Keratinocyte (primary cell): ENCODE data around the gene FBXO45. TPM values are rescaled to one million over a fixed set of nuclear protein-coding genes. Genes with fewer than 3 reads are reported as not detected.
"Not testable (repeated sequence)": the region's sequence is repeated elsewhere in the genome, so short reads cannot be mapped to it uniquely, and the experiment has no call there.

Source experiments
- DNase-seq: peaks from one replicate; pipeline ENCODE4 v3.0.0-alpha.2; 2011; ENCODE audit warnings: low read depth, missing footprints, low spot score
- FAIRE-seq: peaks from 2 replicates; lab custom pipeline; 2011; peaks lifted over from hg19 to GRCh38; lab: Jason Lieb, UNC
- H2AFZ ChIP-seq: 2 replicates; pipeline ENCODE4 v1.6.0; 2012; ENCODE audit warnings: low read length, control low read depth, inconsistent platforms; ENCODE audit not compliant: control insufficient read depth
- H3K27ac ChIP-seq: 2 replicates; pipeline ENCODE4 v1.5.1; 2011; ENCODE audit warnings: low read length; ENCODE audit not compliant: control insufficient read depth, insufficient read depth
- H3K27me3 ChIP-seq: 3 replicates; pipeline ENCODE4 v1.6.0; 2011; ENCODE audit warnings: low read length; ENCODE audit not compliant: control insufficient read depth, insufficient read depth; ENCODE audit errors: extremely low read depth
- H3K36me3 ChIP-seq, 2 experiments: 2 replicates in 1 of 2; 3 replicates in 1 of 2; pipeline ENCODE4 v1.5.1; 2011; ENCODE audit warnings: low read length in 2 of 2, mild to moderate bottlenecking in 1 of 2; ENCODE audit not compliant: control insufficient read depth in 2 of 2, insufficient read depth in 2 of 2; ENCODE audit errors: extremely low read depth in 1 of 2
- H3K4me1 ChIP-seq: 3 replicates; pipeline ENCODE4 v1.5.1; 2011; ENCODE audit warnings: low read length; ENCODE audit not compliant: control insufficient read depth, insufficient read depth; ENCODE audit errors: extremely low read depth
- H3K4me2 ChIP-seq: 3 replicates; pipeline ENCODE4 v1.6.0; 2011; ENCODE audit warnings: low read depth, low read length; ENCODE audit not compliant: control insufficient read depth, insufficient read depth; ENCODE audit errors: extremely low read depth
- H3K4me3 ChIP-seq, 3 experiments: fragments of 200-600 bp in 1 of 3; sonication (generic) in 1 of 3; 2 replicates in 2 of 3; 3 replicates in 1 of 3; pipeline ENCODE4 v1.5.1; 2011 to 2016; ENCODE audit warnings: low read length in 3 of 3, mild to moderate bottlenecking in 3 of 3, control low read depth in 2 of 3, inconsistent platforms in 1 of 3, low read depth in 1 of 3, mixed read lengths in 1 of 3, mixed run types in 1 of 3, moderate library complexity in 1 of 3; ENCODE audit not compliant: control insufficient read depth in 2 of 3, insufficient read depth in 2 of 3; ENCODE audit errors: extremely low read depth in 1 of 3
- H3K79me2 ChIP-seq: 2 replicates; pipeline ENCODE4 v1.6.0; 2012; ENCODE audit warnings: low read length; ENCODE audit not compliant: control insufficient read depth, insufficient read depth
- H3K9ac ChIP-seq: 3 replicates; pipeline ENCODE4 v1.6.0; 2011; ENCODE audit warnings: low read length; ENCODE audit not compliant: control insufficient read depth, insufficient read depth; ENCODE audit errors: extremely low read depth
- H3K9me1 ChIP-seq: 3 replicates; pipeline ENCODE4 v1.6.0; 2011; ENCODE audit warnings: low read length; ENCODE audit not compliant: control insufficient read depth, insufficient read depth; ENCODE audit errors: extremely low read depth
- H3K9me3 ChIP-seq: 2 replicates; pipeline ENCODE4 v1.5.1; 2012; ENCODE audit warnings: low read depth, low read length; ENCODE audit not compliant: control insufficient read depth
- H4K20me1 ChIP-seq: 3 replicates; pipeline ENCODE4 v1.6.0; 2011; ENCODE audit warnings: low read length; ENCODE audit not compliant: control insufficient read depth, insufficient read depth; ENCODE audit errors: extremely low read depth
- EZH2 ChIP-seq: IDR thresholded peaks from one replicate; pipeline ENCODE4 v1.6.1; 2012; ENCODE audit warnings: inconsistent platforms, mild to moderate bottlenecking, low read length, moderate library complexity
- dilution Hi-C: fragments of 300-500 bp; cut with MboI; formaldehyde crosslinking; loops from one replicate; pipeline ENCODE4 v1.7.0; 2020; ENCODE audit warnings: low sequenced_read_pairs; ENCODE audit not compliant: extremely low pct_ligation_motif_present
- polyA plus RNA-seq, 5 experiments: library from polyadenylated mRNA; depleted of rRNA in 3 of 5; stranded (reverse) in 3 of 5; stranded (forward) in 1 of 5; unstranded in 1 of 5; fragments of >200 nt; gene quantifications; 1 replicate in 1 of 5; 2 replicates in 3 of 5; 3 replicates in 1 of 5; pipeline versions ENCODE4 v1.2.1 to v1.2.3, GENCODE V29; 2011 to 2012; ENCODE audit warnings: missing spikeins in 2 of 5, low read depth in 1 of 5, low replicate concordance in 1 of 5
- TF ChIP-seq, protein P1 (sequence below), 3 experiments: IDR thresholded peaks in 1 of 3; conservative IDR thresholded peaks in 1 of 3; optimal IDR thresholded peaks in 1 of 3; 2 replicates in 2 of 3; 3 replicates in 1 of 3; pipeline versions ENCODE3 to v1.5.1; 2011; ENCODE audit warnings: low read length in 3 of 3, mild to moderate bottlenecking in 3 of 3, moderate library complexity in 2 of 3, control low read depth in 1 of 3, inconsistent platforms in 1 of 3; ENCODE audit not compliant: insufficient read depth in 2 of 3; ENCODE audit errors: extremely low read depth in 1 of 3

FBXO45 gene
- polyA plus RNA-seq, 1 donor (not counting 4 experiments of a cell fraction or from before 2014, with no cell fraction given): 17.9 TPM

DNA sequence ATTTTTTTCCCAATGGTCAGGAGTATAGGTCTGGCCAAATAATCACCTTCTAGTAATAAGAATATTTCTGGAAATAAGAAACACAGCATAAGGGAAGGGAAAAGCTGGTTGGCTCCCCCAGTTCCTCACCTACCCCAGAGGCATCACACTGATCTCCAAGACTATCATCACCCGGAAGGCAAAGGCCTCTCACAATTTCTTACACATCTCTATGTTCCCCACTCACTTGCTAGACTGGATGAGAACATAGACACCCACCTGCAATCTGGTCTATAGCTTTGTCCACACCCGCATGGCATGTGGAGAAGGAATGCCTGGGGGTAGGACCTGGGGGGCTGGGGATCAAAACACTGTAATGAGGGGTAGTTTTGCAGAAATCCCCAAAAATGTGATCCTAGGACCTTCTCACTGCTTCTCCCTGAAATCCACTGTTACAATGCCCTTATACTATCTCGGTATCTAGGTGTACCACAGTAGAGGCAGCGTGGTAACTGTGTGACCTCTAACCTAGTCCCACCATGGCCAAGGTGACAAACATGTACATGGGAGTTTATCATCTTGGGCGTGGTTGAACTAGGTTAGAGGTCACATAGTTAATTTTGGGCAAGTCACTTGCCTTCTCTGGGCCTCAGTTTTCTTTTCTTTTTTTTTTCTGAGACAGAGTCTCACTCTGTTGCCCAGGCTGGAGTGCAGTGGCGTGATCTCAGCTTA, 41.5 kb downstream of the FBXO45 start:
- no peak for FAIRE-seq
- Histone ChIP-seq H2AFZ (no peak overlapping the region), H3K36me3 (no peaks in the 10 kb centered on the region)

DNA sequence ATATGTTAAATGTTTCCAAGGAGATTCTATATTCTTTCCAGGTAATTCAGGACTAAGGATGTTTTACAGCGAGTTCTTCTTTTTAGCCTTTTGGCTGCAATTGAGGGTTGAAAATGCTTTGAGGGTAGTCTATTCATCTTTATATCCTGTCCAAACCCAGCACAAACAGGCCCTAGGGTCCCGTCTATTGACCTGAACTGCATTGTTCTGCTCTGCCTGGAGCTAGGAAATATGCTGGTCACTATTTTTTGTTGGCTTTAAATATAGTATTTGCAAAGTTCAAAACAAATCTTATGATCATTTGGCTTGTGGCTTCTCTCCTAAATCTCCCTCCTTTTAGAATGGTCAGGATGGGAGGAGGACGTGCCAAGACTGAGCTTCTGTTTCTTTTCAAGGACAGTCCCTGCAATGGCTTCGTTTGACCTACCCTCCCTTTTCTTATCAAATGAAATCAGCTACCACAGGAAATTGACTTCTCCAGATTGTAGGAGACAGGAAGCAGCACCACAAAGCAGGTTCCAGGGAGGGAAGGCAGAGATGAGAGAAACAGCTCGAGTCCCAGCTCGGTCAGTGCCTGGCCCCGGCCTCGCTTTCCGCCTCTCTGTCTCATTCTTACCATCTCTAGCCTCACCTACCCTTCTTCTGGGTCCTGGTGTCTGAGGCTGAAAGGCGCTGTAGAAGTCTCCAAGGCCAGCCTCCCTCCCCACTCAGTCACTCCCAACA, 43.5 kb downstream of the FBXO45 start:
- DNase-seq: no peak
- Histone ChIP-seq H3K27me3 (no peaks in the 10 kb centered on the region), H3K4me1 (no peaks in the 10 kb centered on the region), H3K9me3 (no peaks in the 10 kb centered on the region), H2AFZ (peak overlapping the region; percentile 28), H3K79me2 (no peaks in the 10 kb centered on the region), H3K9ac (no peak overlapping the region), H3K4me3 (no peak overlapping the region), H3K9me1 (no peaks in the 10 kb centered on the region), H3K4me2 (no peak overlapping the region), H3K27ac (no peak overlapping the region), H4K20me1 (no peaks in the 10 kb centered on the region), H3K36me3 (no peaks in the 10 kb centered on the region)
- FAIRE-seq: no peak
- no peak for TF ChIP-seq EZH2
- TF ChIP-seq, protein P1, sequence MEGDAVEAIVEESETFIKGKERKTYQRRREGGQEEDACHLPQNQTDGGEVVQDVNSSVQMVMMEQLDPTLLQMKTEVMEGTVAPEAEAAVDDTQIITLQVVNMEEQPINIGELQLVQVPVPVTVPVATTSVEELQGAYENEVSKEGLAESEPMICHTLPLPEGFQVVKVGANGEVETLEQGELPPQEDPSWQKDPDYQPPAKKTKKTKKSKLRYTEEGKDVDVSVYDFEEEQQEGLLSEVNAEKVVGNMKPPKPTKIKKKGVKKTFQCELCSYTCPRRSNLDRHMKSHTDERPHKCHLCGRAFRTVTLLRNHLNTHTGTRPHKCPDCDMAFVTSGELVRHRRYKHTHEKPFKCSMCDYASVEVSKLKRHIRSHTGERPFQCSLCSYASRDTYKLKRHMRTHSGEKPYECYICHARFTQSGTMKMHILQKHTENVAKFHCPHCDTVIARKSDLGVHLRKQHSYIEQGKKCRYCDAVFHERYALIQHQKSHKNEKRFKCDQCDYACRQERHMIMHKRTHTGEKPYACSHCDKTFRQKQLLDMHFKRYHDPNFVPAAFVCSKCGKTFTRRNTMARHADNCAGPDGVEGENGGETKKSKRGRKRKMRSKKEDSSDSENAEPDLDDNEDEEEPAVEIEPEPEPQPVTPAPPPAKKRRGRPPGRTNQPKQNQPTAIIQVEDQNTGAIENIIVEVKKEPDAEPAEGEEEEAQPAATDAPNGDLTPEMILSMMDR (optimal IDR thresholded peaks at IDR 0.05 in 1 of 3, IDR thresholded peaks at IDR 0.05 in 1 of 3, conservative IDR thresholded peaks at IDR 0.05 in 1 of 3; ENCODE audit: extremely low read depth in 1 of 3, insufficient read depth in 2 of 3, low read length in 3 of 3): no peak
- dilution Hi-C loops: no loop called here

More for the DNA sequence above, 41.5 kb downstream of the FBXO45 start:
- H3K4me3 ChIP-seq: no peak overlapping the region
- H3K27me3 ChIP-seq: no peaks in the 10 kb centered on the region
- no peak overlapping the region for H3K9ac ChIP-seq
- no peaks in the 10 kb centered on the region for H4K20me1 ChIP-seq
- H3K79me2 ChIP-seq: no peaks in the 10 kb centered on the region
- no peak overlapping the region for H3K27ac ChIP-seq
- no peaks in the 10 kb centered on the region for H3K4me1 ChIP-seq
- no peak for TF ChIP-seq EZH2
- TF ChIP-seq, protein P1 (optimal IDR thresholded peaks at IDR 0.05 in 1 of 3, IDR thresholded peaks at IDR 0.05 in 1 of 3, conservative IDR thresholded peaks at IDR 0.05 in 1 of 3; ENCODE audit: extremely low read depth in 1 of 3, insufficient read depth in 2 of 3, low read length in 3 of 3): no peak
- DNase-seq: no peak
- dilution Hi-C loops: no loop called here
- no peaks in the 10 kb centered on the region for H3K9me3 ChIP-seq
- H3K4me2 ChIP-seq: peak overlapping the region; percentile 17
- H3K9me1 ChIP-seq: no peaks in the 10 kb centered on the region

DNA sequence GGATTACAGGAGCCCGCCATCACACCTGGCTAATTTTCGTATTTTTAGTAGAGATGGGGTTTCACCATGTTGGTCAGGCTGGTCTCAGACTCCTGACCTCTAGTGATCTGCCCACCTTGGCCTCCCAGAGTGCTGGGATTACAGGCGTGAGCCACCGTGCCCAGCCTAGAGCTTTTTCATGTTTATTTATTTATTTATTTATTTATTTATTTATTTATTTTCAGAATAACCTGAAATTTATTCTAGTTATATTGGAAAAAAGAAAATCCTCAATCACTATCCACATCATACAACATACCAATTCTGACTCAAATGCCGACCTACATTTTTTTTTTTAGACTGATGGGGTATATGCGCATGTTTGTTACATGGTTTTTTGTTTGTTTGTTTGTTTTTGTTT, 46.8 kb downstream of the FBXO45 start:
- H3K4me3 ChIP-seq, dilution Hi-C loops, FAIRE-seq, H3K27ac ChIP-seq, H3K27me3 ChIP-seq, H3K4me1 ChIP-seq, H3K4me2 ChIP-seq, H3K9me1 ChIP-seq, H3K9me3 ChIP-seq, H3K36me3 ChIP-seq, DNase-seq, H3K79me2 ChIP-seq, H2AFZ ChIP-seq, H4K20me1 ChIP-seq, H3K9ac ChIP-seq: not testable (repeated sequence)
